ENCODE results near the gene PLOD2.

PLOD2 gene

DNA sequence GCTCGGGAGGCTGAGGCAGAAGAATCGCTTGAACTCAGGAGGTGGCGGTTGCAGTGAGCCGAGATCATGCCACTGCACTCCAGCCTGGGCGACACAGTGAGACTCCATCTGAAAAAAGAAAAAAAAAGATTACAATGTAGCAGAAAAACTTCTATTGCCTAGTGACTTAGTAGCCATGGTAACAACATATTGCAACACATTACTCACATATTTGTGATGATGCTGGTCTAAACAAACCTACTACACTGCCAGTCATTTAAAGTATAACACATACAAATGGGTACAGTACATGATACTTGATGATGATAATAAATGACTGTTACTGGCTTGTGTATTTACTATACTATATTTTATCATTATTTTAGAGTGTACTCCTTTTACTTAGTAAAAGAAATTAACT lies 125.6 kb downstream of the PLOD2 start:
- Histone ChIP-seq H4K20me1 (ENCODE audit: control insufficient read depth, insufficient read depth, low read depth, low read length) (no peaks in the 10 kb centered on the region), H3K79me2 (ENCODE audit: control insufficient read depth, low read length) (no peaks in the 10 kb centered on the region), H3F3A (ENCODE audit: control insufficient read depth, insufficient read depth) (no peaks in the 10 kb centered on the region), H3K4me2 (ENCODE audit: low read length) (no peak overlapping the region), H3K4me1 (ENCODE audit: control insufficient read depth, low read length) (no peaks in the 10 kb centered on the region), H3K4me3 (ENCODE audit: low read length) (no peak overlapping the region), H3K9me2 (replicated peaks; ENCODE audit: control insufficient read depth, low read length) (no peaks in the 10 kb centered on the region), H3K27ac (ENCODE audit: low read depth, low read length) (no peak overlapping the region), H3K36me3 (ENCODE audit: control insufficient read depth, low read length) (no peaks in the 10 kb centered on the region), H3K9me3 (ENCODE audit: control insufficient read depth, insufficient read depth, low read length) (no peaks in the 10 kb centered on the region), H3K27me3 (ENCODE audit: control insufficient read depth, low read length) (no peaks in the 10 kb centered on the region)
- no peak for TF ChIP-seq EZH2phosphoT487 (IDR thresholded peaks at IDR 0.05; ENCODE audit: borderline replicate concordance, low read length)
- TF ChIP-seq CTCF (IDR thresholded peaks at IDR 0.05; ENCODE audit: low read depth, low read length, poor library complexity, severe bottlenecking), result no peak

DNA sequence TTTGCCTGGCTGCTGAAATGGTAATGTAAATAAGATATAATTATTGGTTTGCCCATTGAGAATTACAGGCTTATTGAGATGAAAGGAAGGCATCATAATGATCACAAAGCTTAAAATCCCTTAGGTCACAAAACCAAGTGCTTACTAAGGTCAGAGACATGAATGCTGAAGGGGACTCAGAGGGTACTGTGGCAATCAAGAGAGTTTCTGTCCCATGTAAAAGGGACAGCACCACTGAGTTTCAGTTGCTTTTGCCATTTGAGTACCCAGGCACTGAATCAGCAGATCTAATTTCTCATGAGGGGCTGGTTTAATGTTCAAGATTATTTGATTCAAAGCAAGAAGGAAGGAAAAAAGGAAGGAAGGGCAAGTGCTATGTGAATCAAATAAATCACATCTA lies 127.0 kb downstream of the PLOD2 start:
- no peak overlapping the region for H3K4me2 ChIP-seq (ENCODE audit: low read length)
- H4K20me1 ChIP-seq (ENCODE audit: control insufficient read depth, insufficient read depth, low read depth, low read length), result no peaks in the 10 kb centered on the region
- H3K9me3 ChIP-seq (ENCODE audit: control insufficient read depth, insufficient read depth, low read length), result no peaks in the 10 kb centered on the region
- no peaks in the 10 kb centered on the region for H3K9me2 ChIP-seq (replicated peaks; ENCODE audit: control insufficient read depth, low read length)
- no peak overlapping the region for H3K27ac ChIP-seq (ENCODE audit: low read depth, low read length)
- no peaks in the 10 kb centered on the region for H3K36me3 ChIP-seq (ENCODE audit: control insufficient read depth, low read length)
- H3F3A ChIP-seq (ENCODE audit: control insufficient read depth, insufficient read depth), result no peaks in the 10 kb centered on the region
- no peaks in the 10 kb centered on the region for H3K27me3 ChIP-seq (ENCODE audit: control insufficient read depth, low read length)
- H3K4me3 ChIP-seq (ENCODE audit: low read length), result no peak overlapping the region
- TF ChIP-seq CTCF (IDR thresholded peaks at IDR 0.05; ENCODE audit: low read depth, low read length, poor library complexity, severe bottlenecking), result no peak
- TF ChIP-seq EZH2phosphoT487 (IDR thresholded peaks at IDR 0.05; ENCODE audit: borderline replicate concordance, low read length), result no peak
- H3K79me2 ChIP-seq (ENCODE audit: control insufficient read depth, low read length), result no peaks in the 10 kb centered on the region
- H3K4me1 ChIP-seq (ENCODE audit: control insufficient read depth, low read length), result no peaks in the 10 kb centered on the region

DNA sequence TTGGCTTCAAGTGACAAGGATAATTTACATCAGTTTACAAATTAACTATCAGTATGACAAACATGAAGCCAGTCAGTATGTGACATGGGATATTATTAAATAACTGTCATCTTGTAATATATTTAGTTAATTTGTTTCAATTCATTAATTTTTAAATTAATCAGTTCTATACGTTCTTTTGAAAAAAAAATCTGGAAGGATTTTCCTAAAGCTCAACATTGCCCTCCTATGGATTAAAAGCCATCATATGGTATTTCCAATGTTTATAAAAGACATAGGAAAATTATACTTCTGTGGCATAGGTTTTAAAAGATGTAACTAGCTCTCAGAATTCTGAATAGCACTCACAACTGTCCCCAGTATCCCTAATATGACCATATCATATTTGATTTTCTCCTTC lies 134.4 kb downstream of the PLOD2 start:
- H3K4me2 ChIP-seq (ENCODE audit: low read length), result no peak overlapping the region
- H3F3A ChIP-seq (ENCODE audit: control insufficient read depth, insufficient read depth), result no peaks in the 10 kb centered on the region
- no peaks in the 10 kb centered on the region for H3K4me1 ChIP-seq (ENCODE audit: control insufficient read depth, low read length)
- H3K4me3 ChIP-seq (ENCODE audit: low read length), result no peak overlapping the region
- TF ChIP-seq EZH2phosphoT487 (IDR thresholded peaks at IDR 0.05; ENCODE audit: borderline replicate concordance, low read length), result no peak
- no peak for TF ChIP-seq CTCF (IDR thresholded peaks at IDR 0.05; ENCODE audit: low read depth, low read length, poor library complexity, severe bottlenecking)
- no peaks in the 10 kb centered on the region for H3K9me3 ChIP-seq (ENCODE audit: control insufficient read depth, insufficient read depth, low read length)
- no peaks in the 10 kb centered on the region for H3K79me2 ChIP-seq (ENCODE audit: control insufficient read depth, low read length)
- H3K27ac ChIP-seq (ENCODE audit: low read depth, low read length), result no peak overlapping the region
- H3K27me3 ChIP-seq (ENCODE audit: control insufficient read depth, low read length), result no peaks in the 10 kb centered on the region
- H4K20me1 ChIP-seq (ENCODE audit: control insufficient read depth, insufficient read depth, low read depth, low read length), result no peaks in the 10 kb centered on the region
- no peaks in the 10 kb centered on the region for H3K36me3 ChIP-seq (ENCODE audit: control insufficient read depth, low read length)
- no peaks in the 10 kb centered on the region for H3K9me2 ChIP-seq (replicated peaks; ENCODE audit: control insufficient read depth, low read length)

GRCh38 chr3:146024260-146024659 lies 136.7 kb downstream of the PLOD2 start:
- H3F3A ChIP-seq (ENCODE audit: control insufficient read depth, insufficient read depth), result no peaks in the 10 kb centered on the region
- H3K4me2 ChIP-seq (ENCODE audit: low read length), result no peak overlapping the region
- H4K20me1 ChIP-seq (ENCODE audit: control insufficient read depth, insufficient read depth, low read depth, low read length), result no peaks in the 10 kb centered on the region
- TF ChIP-seq EZH2phosphoT487 (IDR thresholded peaks at IDR 0.05; ENCODE audit: borderline replicate concordance, low read length) (no peak), CTCF (IDR thresholded peaks at IDR 0.05; ENCODE audit: low read depth, low read length, poor library complexity, severe bottlenecking) (no peak)
- H3K4me3 ChIP-seq (ENCODE audit: low read length), result no peak overlapping the region
- no peaks in the 10 kb centered on the region for H3K27me3 ChIP-seq (ENCODE audit: control insufficient read depth, low read length)
- H3K4me1 ChIP-seq (ENCODE audit: control insufficient read depth, low read length), result no peaks in the 10 kb centered on the region
- no peaks in the 10 kb centered on the region for H3K36me3 ChIP-seq (ENCODE audit: control insufficient read depth, low read length)
- H3K9me2 ChIP-seq (replicated peaks; ENCODE audit: control insufficient read depth, low read length), result no peaks in the 10 kb centered on the region
- H3K27ac ChIP-seq (ENCODE audit: low read depth, low read length), result no peak overlapping the region
- H3K79me2 ChIP-seq (ENCODE audit: control insufficient read depth, low read length), result no peaks in the 10 kb centered on the region
- H3K9me3 ChIP-seq (ENCODE audit: control insufficient read depth, insufficient read depth, low read length), result no peaks in the 10 kb centered on the region

Measured in DOHH2 (cell line).